SKM-1 treated with dmso at 0.1 percent for 144 hours (cell line): ENCODE measurements around the gene KY.

Experiments used
- DNase-seq: peaks from one replicate; lab custom pipeline; 2025; ENCODE audit not compliant: unreplicated experiment; lab: John Stamatoyannopoulos, UW

The KY gene

DNA sequence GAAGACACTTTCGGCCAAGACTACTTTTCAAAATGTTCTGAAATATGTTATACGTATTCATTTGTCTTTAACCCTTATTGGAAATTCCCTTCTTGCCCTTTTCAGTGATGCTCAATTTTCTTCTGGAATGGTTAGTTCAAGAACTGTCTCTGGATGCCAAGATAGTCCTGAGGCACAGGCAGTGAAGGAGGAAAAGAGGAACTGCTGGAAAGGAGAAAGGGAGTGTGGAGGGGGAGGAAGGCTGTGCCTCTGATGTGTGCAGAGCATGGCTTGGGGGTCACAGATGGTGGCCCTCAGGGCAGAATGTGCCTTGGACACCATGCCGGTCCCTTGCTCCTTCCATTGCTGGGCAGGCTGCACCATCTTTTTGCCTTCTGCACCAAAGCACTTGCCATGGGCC is 91.2 kb downstream of the KY start:
- DNase-seq = no peak
